ENCODE measurements around the gene PTPN18. TPM values are rescaled to one million over a fixed set of nuclear protein-coding genes. Genes with fewer than 3 reads are reported as not detected.
"Not testable (repeated sequence)": the region's sequence is repeated elsewhere in the genome, so short reads cannot be mapped to it uniquely, and the experiment has no call there.

Gene PTPN18, protein sequence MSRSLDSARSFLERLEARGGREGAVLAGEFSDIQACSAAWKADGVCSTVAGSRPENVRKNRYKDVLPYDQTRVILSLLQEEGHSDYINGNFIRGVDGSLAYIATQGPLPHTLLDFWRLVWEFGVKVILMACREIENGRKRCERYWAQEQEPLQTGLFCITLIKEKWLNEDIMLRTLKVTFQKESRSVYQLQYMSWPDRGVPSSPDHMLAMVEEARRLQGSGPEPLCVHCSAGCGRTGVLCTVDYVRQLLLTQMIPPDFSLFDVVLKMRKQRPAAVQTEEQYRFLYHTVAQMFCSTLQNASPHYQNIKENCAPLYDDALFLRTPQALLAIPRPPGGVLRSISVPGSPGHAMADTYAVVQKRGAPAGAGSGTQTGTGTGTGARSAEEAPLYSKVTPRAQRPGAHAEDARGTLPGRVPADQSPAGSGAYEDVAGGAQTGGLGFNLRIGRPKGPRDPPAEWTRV
- total RNA-seq (2014; rRNA removed): 29.2 and 39.4 TPM in 2 replicates
- polyA plus RNA-seq (2012): 24.7 TPM

DNA sequence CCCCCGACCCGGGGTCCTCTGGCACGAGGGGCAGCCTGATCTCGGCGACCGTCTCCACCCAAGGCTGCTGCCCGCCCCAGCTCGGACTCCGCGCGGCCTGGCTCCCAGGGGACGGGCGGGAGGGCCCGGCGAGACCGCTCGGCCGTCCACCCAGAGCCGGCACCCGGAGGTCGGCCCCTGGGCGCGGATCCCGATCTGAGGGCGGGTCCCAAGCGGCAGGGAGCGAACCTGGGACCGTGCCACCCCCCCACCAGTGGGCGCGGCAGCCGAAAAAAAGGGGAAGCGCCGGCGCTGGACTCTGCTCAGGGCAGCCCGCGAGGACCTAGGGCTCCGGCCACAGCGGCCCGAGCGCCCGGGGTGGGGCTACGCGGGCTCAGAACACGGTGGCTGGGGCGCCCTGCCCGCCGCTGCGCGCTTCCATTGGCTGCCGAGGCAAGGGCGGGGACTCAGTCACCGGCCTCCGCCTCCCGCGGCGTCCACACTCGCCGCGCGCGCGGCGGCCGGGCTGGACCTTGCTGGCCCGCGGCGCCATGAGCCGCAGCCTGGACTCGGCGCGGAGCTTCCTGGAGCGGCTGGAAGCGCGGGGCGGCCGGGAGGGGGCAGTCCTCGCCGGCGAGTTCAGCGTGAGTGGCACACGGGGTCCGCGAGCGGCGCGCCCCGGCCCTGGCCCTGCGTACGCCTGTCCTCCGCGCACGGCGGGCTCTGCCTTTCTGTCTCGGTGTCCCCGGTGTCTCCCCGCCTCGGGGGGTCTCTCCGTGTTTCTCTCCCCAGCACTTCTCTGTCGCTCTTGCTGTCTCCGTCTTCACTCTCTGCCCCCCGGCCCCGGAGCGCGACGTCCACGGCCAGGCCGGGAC is at the start of gene PTPN18:
Gene PTPN18, plus strand, starts transcription at position 479 of the 854 bp plus-strand sequence. Its CDS starts 52 bp downstream, at position 531.
- DNase-seq (ENCODE audit: low read depth): peak; percentile 88

DNA sequence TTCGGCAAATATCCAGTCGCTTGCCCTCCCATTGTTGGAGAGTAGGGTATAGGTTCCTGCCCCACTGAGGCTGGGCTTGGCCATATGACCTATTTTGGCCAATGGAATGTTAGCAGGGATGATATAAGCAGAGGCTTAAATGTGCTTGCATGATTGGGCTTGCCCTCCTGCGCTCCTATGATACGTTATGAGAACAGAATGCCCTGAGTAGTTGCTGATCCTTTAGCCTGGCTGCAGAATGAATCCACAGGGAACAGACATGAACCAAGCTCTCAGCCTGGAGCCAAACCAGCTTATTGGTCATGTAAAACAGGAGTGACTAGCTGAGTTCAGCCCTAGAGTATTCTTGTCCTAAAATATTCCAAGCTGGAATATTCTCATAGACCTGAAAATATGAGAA is 48.0 kb upstream of the PTPN18 start:
- no peak for DNase-seq (ENCODE audit: low read depth)

DNA sequence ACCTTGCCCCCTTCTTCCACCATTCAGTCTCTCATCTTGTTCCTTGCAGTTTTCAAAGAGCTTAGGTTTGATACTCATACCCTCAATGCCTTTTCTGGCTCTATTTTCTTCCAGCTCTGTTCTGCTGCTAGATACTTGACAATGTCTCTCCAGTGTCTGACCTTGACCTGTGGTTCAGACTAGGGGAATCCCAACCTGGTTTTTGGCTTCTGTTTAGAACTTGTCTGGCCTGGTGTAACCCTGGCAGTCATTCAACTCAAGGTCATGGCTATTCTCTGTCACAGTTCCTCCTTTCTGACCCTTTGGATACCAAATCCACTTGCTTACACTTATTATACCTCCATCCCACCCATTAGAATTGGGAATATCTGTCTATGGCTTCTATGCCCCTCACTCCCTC is 45.0 kb upstream of the PTPN18 start:
- DNase-seq (ENCODE audit: low read depth): no peak

DNA sequence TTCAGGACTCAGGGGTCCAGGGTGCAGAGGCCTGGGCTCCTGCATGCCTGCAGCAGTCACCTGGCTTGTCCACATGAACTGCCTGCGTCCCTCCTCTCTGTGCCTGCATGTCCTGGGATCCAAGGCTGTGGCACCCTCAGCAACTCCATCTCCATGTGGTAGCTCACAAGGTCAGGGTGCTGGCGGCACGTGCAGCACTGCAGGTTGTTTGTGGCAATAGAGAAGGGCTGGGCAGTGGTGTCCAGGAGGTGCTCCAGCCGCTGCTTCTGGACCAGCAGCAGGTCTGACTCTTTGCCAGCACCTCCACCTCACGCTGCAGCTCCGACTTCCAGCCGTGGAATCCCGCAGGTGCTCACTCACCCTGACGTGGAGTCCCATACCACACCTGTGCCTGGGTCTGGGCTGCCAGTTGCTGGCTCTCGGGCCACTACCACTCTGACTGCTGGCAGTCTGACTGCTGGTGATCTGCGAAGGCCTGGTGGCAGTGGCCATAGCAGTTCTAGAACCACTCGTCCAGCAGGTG is 42.0 kb upstream of the PTPN18 start:
- no peak for DNase-seq (ENCODE audit: low read depth)

DNA sequence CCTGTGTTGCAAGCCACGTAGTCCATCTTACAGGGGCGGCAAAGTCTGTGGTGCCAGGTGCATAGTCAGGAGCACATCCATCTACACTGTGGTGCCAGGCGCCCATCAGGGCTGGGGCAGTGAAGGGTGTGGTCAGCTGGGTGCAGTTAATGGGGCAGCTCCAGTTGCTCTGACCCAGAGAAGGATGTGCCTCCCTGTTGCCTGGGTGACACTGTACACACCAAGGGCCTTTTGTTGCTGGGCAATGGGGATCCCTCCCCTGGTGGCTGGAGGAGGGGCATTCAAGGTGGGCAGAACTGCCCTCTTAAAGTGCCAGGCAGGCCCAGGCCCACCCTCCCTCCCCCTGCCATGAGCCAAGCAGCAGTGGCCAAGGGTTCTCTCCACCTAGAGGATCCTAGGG is 41.5 kb upstream of the PTPN18 start:
- DNase-seq (ENCODE audit: low read depth): no peak

- DNase-seq (ENCODE audit: low read depth): no peak
Observed at GRCh38 chr2:130316596-130316995, 39.3 kb upstream of the PTPN18 start.

DNA sequence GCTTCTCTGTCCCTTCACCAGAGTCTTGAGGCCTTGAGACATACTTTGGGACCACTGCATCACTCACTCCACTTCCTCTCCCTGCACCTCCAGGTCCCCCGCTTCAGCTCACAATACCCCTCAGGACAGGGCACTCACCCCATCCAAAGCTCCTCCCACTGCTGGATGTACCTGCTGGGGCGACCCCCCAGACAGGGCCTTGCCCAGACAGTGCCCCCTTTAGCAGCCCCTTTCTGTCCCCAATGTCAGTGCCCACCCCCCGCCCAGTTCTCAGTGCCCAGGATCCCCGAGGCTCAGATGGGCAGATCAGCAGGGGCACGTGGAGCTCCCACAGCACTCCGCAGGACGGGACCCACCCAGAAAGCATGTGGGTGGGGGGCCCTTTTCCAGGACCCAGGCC is 37.0 kb upstream of the PTPN18 start:
- no peak for DNase-seq (ENCODE audit: low read depth)

DNA sequence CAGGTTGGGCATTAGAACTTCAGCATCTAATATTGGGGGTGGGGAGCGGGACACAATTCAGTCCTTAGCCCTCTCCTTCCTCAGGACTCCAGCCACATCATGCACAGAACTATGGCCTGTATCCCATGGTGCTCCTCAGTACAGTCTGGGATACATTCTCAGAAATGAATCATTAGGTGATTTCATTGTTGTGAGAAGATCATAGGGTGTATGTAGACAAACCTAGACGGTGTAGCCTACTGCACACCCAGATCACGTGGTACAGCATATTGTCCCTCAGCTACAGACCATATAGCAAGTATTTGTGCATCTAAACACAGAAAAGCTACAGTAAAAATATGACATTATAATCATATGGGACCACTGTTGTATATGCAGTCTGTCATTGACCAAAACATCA is 36.3 kb upstream of the PTPN18 start:
- no peak for DNase-seq (ENCODE audit: low read depth)

GRCh38 chr2:130327703-130328527 is 27.9 kb upstream of the PTPN18 start:
- peak; percentile 66 for DNase-seq (ENCODE audit: low read depth)

DNA sequence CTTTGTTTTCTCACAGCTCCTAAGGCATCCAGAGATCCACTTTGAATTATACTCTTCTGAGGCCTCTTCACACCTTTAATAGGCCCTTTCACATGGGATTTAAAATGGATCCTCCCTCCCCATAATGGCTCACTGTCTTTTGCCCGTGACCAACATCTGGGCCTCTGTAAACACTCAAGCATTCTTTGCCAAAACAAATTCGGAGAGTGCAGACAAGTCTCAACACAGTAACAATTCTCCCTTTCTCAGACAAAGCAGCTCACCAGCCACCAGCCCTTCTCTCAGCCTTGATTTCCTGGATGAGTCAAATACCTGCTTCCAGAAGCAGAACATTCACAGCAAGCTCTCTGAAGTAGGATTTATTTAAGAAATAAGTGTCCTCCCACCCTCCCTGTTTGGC is 27.1 kb upstream of the PTPN18 start:
- no peak for DNase-seq (ENCODE audit: low read depth)

GRCh38 chr2:130332271-130333073 is 23.4 kb upstream of the PTPN18 start:
- DNase-seq (ENCODE audit: low read depth): peak; percentile 77

DNA sequence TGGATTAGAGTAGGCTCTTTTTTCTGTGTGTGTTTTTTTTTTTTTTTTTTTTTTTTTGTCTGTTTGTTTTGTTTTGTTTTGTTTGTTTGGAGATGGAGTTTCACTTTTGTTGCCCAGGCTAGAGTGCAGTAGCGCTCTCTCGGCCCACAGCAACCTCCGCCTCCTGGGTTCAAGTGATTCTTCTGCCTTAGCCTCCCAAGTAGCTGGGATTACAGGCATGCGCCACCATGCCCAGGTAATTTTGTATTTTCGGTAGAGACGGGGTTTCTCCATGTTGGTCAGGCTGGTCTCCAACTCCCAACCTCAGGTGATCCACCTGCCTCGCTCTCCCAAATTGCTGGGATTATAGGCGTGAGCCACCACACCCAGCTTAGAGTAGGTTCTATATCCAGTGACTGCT is 22.6 kb upstream of the PTPN18 start:
- DNase-seq (ENCODE audit: low read depth): not testable (repeated sequence)

- DNase-seq (ENCODE audit: low read depth): no peak
Observed at GRCh38 chr2:130334026-130334425, 21.8 kb upstream of the PTPN18 start.

DNA sequence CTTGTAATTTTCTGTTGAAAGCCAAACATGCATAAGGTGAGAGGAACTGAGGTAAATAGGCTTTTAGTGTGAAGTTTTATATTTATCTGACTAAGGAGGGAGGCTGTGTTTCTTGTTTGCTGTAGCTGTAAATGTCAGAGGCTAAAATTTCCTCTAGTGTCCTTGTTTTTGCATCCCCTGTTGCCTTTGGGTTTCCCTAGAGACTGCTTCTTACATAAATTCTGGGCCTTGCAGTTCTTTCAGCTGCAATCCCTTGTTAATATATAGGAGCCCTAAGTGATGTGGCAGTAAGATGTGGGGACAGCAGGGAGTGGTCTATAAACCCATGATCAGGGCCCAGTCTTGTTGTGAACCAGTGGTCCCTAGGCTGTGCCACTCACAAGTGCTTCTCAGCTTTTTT is 20.6 kb upstream of the PTPN18 start:
- DNase-seq (ENCODE audit: low read depth): no peak

DNA sequence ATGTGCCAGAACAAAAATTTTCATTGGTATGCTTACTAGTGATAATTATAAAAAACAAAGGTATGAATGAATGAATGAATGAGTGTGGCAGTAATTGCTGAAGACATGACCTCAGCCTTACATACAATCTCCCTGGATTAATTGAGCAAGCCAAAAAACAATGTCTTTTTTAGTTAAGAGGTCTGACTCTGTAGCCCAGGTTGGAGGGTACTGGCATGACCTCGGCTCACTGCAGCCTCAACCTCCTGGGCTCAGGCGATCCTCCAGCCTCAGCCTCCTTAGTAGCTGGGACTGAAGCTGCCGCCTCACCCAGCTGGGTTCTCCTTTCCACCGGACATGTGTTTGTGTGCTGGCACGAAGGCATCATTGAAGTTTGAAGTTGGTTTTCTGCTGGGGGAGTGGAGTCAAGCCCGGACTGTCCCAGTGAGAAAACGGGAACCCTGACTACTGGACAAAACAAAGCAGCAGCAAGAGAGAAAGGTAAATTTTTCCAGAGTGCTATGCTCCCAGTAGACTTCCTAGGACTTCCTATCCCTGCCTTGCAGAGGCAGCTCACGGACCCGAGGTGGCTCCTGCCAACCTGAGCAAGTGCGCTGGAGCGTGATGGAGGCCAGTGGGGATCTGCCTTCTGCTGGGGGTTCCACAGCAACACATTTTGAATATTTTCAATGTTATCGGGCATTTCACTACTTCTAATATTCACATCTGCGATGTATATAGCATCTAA is 19.5 kb upstream of the PTPN18 start:
- no peak for DNase-seq (ENCODE audit: low read depth)

DNA sequence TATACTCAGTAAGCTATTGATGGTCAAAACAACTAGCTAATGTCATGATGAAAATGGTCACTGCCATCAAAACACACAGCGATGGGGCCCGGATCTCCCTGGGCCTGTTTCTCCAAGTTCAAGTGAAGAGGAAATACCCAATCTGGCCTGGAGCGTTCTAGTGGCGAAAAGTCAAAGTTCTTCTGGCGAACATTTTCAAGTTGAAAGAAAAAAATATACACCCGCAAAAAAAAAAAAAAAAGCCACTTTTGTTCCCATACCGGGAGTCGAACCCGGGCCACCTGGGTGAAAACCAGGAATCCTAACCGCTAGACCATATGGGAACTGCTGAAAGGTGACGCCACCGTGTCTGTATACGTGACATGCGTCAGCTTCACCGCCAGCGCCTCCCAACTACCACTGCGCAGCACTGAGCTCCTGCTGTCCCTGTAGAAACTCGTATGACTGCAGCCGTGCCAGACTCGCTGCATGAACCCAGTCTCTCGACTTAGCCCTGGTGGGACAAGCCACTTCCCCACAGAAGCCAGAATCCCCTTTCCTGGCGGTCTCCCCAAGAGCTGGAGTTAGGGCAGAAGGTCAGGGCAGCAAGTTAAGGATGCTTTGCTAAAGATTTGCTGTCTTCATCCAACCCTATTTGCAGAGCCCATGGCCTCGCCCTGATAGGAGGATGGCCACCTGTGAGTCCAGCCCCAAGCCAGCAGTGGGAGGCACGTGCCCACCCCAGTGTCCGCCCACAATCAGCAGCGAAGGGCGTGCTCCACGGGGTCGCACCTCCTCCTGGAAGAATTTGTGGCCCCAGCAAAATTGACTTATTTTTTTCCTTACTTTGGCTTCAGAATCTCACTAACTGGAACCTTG is 18.8 kb upstream of the PTPN18 start:
- no peak for DNase-seq (ENCODE audit: low read depth)

- peak; percentile 83 for DNase-seq (ENCODE audit: low read depth)
Observed at GRCh38 chr2:130337735-130338325, 18.0 kb upstream of the PTPN18 start.

GRCh38 chr2:130338793-130339345 is 17.0 kb upstream of the PTPN18 start:
- peak; percentile 44 for DNase-seq (ENCODE audit: low read depth)

Data from LHCN-M2 (cell line).